OCI-M2 (cell line): ENCODE data around the gene CA10.

ENCODE experiments used
- DNase-seq: peaks from one replicate; lab custom pipeline; 2025; ENCODE audit not compliant: unreplicated experiment; lab: John Stamatoyannopoulos, UW

The CA10 gene

GRCh38 chr17:52048137-52048898, 110.2 kb downstream of the CA10 start:
- DNase-seq, result no peak

- no peak for DNase-seq
Observed at GRCh38 chr17:52047086-52047485, 111.4 kb downstream of the CA10 start.

GRCh38 chr17:52041123-52041617, 117.3 kb downstream of the CA10 start:
- DNase-seq, result no peak

GRCh38 chr17:52036416-52036815, 122.1 kb downstream of the CA10 start:
- no peak for DNase-seq

DNA sequence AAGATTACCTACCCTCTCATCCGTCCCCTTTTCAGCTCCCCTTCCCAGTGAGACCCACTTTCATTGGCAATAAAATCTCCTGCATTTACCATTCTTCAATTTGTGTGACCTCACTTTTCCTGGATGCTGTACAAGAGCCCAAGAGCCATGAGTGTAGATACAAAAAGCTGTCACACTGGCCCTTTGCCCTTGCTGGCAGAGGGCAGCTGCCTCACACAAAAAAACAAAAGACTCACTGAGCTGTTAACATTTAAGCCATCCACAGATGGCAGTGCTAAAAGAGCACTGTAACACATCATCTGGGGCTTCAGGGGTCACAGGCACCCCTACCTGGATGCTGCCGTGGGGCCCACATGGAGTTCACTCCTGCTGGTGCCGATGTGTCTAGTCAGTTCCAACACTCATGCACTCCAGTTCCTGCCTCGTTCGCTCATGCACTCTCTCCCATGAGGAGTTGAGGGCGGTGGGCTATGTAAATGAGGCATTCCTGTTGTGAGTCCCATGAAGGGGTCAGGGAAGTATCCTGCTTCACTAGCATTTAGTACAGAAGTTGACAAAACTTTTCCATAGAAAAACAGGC, 123.1 kb downstream of the CA10 start:
- DNase-seq, result no peak

DNA sequence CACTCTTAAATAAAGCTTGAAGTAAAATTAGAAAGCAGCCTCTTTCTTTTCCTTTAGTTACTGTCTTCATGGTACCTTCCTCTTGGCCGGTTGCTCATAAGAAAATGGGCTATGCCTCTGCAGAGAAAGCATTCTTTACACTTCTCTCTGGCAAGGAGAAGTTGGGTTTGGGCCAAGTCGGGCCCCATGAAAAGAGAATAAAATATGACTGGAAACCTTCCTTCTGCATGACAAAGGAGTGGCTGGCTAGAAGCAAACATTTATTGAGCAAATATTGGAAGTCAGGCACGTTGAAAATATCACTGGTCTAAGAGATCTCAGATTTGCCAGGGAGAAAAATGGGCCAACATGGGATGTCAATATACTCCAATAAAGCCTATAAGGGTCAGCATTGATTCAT, 126.1 kb downstream of the CA10 start:
- no peak for DNase-seq

DNA sequence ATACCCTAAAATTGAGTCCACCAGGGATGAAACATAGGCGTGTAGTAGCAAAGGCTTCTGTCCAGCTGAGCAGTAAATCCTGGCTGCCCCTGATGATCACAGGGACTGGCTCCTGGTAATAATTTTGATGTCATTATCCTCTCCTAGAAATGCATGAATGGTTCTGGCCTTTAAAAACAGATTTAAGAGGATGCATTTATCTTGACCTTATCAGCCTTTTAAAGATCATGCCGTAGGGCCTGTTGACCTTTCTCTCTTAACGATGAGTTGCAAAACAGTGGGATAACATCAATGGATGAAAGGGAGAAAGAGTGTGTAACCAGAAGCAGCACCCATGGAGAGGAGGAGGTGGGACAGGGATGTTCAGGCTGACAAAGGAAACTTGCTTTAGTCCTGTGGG, 128.5 kb downstream of the CA10 start:
- DNase-seq, result no peak

- DNase-seq, result no peak
Observed at GRCh38 chr17:52027620-52028295, 130.8 kb downstream of the CA10 start.

GRCh38 chr17:52027081-52027480, 131.4 kb downstream of the CA10 start:
- DNase-seq, result no peak

DNA sequence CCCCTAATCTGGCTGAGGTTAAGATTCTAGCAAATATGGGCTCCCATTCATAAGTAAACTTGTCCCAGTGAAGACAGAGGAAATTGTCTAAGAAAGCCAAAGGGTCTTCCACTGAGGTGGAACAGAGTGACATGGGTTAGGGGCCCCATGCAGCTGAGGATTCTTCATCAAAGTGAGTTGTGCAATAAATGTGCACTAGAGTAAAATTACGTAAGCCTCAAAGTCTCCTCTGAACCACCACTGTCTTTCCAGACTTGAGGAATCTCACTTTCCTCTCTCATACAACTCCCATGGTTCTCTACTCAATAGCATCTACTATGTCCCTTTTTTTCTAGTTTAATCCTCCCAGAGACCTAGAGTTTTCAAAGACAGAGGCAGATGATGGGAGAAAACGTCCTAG, 132.4 kb downstream of the CA10 start:
- DNase-seq, result no peak

GRCh38 chr17:52025236-52025635, 133.3 kb downstream of the CA10 start:
- DNase-seq, result no peak

GRCh38 chr17:52024300-52024870, 134.1 kb downstream of the CA10 start:
- no peak for DNase-seq

GRCh38 chr17:52011064-52011463, 147.4 kb downstream of the CA10 start:
- no peak for DNase-seq

DNA sequence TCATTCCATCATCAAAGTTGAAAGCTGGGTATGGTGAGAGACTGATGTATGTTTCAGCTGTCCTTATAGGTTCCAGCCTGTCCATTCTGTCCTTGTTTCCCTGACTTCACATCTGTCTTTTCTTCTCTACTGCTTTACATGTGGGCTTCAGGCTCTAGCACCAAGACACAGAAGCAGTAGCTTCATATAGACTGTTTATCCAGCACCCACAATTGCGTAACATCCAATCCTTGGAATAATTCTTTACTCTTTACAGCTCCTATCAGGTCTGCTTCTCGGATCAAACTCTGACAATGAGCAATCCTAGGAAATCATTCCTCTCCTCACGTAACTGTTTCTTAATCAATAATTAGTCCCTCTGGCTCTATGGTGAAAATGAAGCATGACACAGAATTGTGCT, 158.9 kb downstream of the CA10 start:
- no peak for DNase-seq

DNA sequence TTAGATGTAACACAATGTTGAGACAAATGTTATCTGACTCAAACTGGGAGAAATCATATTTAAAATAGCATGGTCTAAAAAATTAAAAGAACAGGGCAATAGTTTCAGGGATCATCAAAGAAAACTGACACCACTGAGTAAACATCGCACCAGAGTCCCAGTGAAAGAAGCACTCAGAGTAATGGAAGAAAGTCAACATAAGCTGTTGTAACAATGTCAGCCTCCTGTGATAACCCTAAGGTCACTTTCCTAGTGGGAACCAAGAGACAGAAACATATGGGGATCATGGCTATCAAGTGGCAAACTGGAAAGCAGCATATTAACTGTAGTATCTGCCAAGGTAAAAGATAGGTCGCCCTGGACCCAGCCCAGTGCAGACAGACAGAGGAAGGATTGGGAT, 160.8 kb downstream of the CA10 start:
- no peak for DNase-seq

DNA sequence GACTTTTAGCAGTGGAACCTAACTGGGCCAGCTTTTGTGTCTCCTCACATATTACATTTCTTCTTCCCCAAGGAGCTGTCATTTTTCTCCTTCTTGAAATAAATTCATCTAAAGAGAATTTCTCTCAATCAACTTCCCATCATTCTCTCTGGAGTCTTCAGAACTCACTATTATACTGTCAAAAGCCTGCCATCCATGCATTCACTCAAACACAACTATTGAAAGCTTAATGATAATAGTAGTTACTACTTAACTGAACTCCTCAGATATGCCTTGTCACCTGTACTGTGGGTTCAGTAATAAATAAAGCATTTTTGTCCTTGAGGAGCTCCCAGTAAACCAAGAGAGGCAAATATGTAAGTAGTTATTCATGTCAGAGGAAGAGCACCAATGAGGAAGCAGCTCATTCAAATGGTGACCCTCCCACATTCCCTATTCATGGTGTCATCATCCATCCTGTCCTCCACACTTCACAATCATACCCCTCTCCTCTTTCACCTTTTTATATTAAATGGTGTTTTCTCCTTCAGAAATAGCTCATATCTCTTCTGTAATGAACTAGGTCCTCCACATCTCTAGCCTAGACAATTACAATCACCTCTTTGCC, 162.6 kb downstream of the CA10 start:
- DNase-seq, result no peak

DNA sequence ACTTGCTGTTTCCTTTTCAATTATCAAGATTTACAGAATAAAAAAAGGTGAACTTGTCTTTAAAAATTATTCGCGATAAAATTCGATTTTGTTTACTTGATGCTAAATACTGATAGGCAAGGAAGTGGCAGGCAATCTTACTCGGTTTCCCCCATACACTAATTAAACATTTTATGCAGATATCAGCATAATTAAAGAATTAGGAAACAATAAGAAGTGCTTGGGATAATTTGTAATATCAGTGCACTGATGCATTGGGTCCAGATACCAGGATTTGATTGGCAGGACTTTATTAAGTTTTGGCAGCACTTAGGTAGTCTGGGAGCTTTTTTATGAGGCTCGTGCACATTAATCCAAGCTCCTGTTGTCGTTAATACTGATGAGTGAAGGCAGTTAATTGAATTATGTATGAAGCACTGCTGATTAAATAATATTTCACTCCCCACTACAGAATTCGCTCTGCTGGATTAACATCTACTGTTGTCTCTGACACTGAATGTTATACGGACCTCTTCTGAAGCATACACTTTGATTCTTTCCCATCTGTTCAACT, 165.6 kb downstream of the CA10 start:
- DNase-seq, result no peak

DNA sequence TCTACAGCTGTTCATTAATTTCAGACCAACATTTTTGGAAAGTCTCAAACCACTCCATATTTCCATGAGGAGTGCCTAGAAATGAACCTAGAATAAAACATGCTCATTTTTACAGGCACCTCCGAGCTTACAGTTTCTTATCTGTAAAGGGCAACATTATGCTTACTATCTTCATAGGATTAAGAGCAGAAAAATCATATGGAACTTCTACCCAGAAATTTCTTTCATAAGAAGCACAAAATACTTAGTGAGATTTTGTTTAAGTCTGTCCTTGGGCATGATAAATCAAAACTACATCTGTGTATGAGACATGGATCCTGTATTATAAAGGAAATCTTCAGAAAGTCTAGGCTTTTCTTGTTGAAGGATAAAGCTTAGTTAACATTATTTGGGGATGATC, 187.4 kb downstream of the CA10 start:
- DNase-seq, result no peak

DNA sequence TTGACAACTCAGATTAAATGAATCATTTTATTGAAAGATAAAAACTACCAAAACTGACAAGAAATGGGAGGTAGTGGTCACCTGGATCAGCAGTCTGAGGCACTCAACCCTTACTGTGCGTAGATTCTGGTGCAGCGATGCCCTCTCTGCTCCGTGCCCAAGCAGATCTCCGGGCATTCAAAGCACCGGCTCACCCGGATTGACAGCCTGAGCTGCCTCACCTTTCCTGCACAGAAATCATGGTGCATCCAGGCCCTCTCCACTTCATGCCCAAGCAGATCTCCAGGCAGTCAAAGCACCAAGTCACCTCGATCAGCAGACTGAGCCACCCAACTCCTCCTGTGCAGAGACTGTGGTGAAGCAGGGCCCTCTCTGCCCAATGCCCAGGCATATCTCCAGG, 196.8 kb downstream of the CA10 start:
- no peak for DNase-seq

- DNase-seq, result no peak
Observed at GRCh38 chr17:51957786-51958185, 200.7 kb downstream of the CA10 start.

DNA sequence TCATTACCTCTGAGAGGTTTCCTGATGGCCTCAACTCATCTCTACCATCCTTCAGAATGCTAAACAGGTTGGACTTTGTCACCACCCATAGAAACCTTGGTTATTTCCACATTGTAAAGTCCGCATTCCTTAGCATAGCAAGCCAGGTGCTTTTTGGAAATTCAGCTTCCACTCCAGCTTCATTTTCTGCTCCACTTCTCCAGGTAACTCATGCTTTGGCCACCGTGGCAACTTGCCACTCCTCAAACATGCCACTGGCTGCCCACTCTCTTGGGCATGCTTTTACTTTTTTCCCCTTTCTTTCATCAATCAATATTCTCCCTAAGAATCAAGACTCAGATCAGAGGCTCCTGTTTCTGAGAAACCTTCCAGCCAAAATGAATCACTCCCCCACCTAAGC, 203.3 kb downstream of the CA10 start:
- DNase-seq, result no peak
